Activated naive CD4-positive, alpha-beta T cell treated with anti-CD3 and anti-CD28 coated beads, Interleukin-2, amount 50 U/mL, for 24 hours (primary cell): ENCODE data around the gene DPH3.

Experiments used
- H3K27ac Mint-ChIP-seq: one replicate; pipeline ENCODE4 v1.8.0; 2021; ENCODE audit warnings: mild to moderate bottlenecking, mixed read lengths
- H3K27me3 Mint-ChIP-seq: one replicate; pipeline ENCODE4 v1.8.0; 2021; ENCODE audit warnings: mixed read lengths
- H3K36me3 Mint-ChIP-seq: one replicate; pipeline ENCODE4 v1.8.0; 2021; ENCODE audit warnings: mixed read lengths
- H3K4me1 Mint-ChIP-seq: one replicate; pipeline ENCODE4 v1.8.0; 2021; ENCODE audit warnings: mixed read lengths
- H3K4me3 Mint-ChIP-seq: one replicate; pipeline ENCODE4 v1.8.0; 2021; ENCODE audit warnings: mild to moderate bottlenecking, mixed read lengths
- H3K9me3 Mint-ChIP-seq: one replicate; pipeline ENCODE4 v1.8.0; 2021; ENCODE audit warnings: mixed read lengths

The DPH3 gene

DNA sequence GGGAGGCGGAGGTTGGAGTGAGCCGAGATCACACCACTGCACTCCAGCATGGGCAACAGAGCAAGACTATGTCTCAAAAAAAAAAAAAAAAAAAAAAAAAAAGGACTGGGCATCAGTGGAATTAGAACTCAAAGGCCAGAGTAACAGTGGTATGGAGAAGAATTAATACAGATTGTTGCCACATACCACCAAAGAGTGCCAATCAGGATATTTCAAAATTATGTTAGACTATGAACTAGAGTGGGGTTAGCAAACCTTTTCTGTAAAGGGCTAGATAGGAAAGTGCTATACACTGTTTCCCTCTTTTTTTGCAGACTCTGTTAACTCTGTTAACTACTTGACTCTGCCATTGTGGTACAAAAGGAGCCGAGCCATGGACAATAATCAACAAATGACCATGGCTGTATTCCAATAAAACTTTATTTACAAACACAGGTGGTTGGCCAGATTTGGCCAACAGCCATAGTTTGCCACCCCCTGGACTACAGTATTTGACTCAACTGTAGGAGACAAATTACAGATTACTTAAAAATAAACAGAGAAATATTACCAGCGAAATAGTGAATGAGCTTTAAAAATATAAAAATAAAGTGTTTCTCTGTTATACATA is 28.6 kb downstream of the DPH3 start:
- Mint-ChIP-seq H3K4me1 (no peaks in the 10 kb centered on the region), H3K9me3 (no peaks in the 10 kb centered on the region), H3K27me3 (peaks cover 3% of the 10 kb centered on the region), H3K27ac (no peak overlapping the region), H3K4me3 (no peak overlapping the region), H3K36me3 (no peaks in the 10 kb centered on the region)

GRCh38 chr3:16234281-16234680 is 30.5 kb downstream of the DPH3 start:
- H3K27ac Mint-ChIP-seq: no peak overlapping the region
- no peak overlapping the region for H3K4me3 Mint-ChIP-seq
- H3K36me3 Mint-ChIP-seq: no peaks in the 10 kb centered on the region
- H3K27me3 Mint-ChIP-seq: peaks cover 6% of the 10 kb centered on the region
- H3K4me1 Mint-ChIP-seq: no peaks in the 10 kb centered on the region
- H3K9me3 Mint-ChIP-seq: no peaks in the 10 kb centered on the region

- no peaks in the 10 kb centered on the region for H3K9me3 Mint-ChIP-seq
- no peaks in the 10 kb centered on the region for H3K4me1 Mint-ChIP-seq
- no peaks in the 10 kb centered on the region for H3K36me3 Mint-ChIP-seq
- no peak overlapping the region for H3K4me3 Mint-ChIP-seq
- H3K27me3 Mint-ChIP-seq: peaks cover 6% of the 10 kb centered on the region
- no peak overlapping the region for H3K27ac Mint-ChIP-seq
Measured at GRCh38 chr3:16233806-16234205, 30.9 kb downstream of the DPH3 start.

DNA sequence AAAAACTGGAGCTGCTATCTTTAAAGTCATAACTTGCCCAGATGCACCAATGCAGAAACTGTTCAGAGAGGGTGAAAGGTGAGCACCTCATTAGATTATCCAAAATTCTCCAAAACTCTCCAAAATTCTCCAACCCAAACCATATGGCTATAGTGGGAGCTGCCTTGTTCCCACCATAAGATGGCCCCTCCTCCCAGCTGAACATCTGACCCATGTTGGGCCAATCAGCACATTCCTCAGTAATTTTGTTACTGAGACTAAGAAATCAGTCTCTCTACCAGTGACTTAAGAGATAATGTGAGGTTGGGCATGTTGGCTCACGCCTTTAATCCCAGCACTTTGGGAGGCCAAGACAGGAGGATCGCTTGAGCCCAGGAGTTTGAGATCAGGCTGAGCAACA is 32.8 kb downstream of the DPH3 start:
- Mint-ChIP-seq H3K4me3 (no peak overlapping the region), H3K27me3 (peaks cover 6% of the 10 kb centered on the region), H3K4me1 (no peaks in the 10 kb centered on the region), H3K36me3 (no peaks in the 10 kb centered on the region), H3K27ac (no peak overlapping the region), H3K9me3 (no peaks in the 10 kb centered on the region)

DNA sequence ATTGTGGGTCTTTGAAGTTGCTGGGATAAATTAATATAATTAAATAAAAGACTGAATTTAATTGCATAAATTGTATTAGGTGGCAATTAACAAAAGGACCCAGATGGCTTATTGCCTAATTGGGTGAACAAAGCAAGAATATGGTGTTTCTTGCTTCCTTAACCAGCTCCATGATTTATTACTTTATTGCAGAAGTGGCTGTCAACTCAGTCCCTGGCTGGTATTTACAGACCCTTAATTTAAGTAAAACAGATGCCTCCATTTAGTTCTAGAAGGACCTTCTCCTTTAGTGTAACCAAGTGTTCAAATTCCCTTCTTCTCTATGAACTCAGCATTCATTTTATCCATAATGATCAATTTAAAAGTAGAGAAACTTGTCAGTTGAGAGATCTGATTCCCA is 35.1 kb downstream of the DPH3 start:
- Mint-ChIP-seq H3K4me3 (no peak overlapping the region), H3K9me3 (no peaks in the 10 kb centered on the region), H3K36me3 (no peaks in the 10 kb centered on the region), H3K27ac (no peak overlapping the region), H3K4me1 (no peaks in the 10 kb centered on the region), H3K27me3 (peaks cover 6% of the 10 kb centered on the region)

DNA sequence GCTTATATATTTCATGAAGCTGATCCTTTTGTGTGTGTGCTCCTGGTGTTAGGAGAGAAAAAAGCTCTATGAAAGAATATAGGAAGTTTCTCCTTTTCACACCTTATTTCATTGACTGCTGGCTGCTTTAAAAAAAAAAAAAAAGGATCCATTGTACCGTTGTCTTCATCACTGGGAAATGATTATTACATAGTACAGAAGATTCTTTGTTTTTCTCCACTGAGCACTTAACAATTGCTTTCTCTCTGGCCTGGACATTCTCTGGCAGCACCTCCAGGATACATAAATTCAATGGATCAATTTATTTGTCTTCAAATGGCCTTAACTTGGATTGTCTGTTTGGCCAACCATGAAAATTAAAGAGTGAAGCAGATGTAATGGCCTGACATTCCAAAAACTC is 37.2 kb downstream of the DPH3 start:
- Mint-ChIP-seq H3K27me3 (peaks cover 3% of the 10 kb centered on the region), H3K36me3 (no peaks in the 10 kb centered on the region), H3K9me3 (no peaks in the 10 kb centered on the region), H3K27ac (no peak overlapping the region), H3K4me1 (no peaks in the 10 kb centered on the region), H3K4me3 (no peak overlapping the region)

GRCh38 chr3:16224325-16224724 is 40.4 kb downstream of the DPH3 start:
- Mint-ChIP-seq H3K4me1 (no peaks in the 10 kb centered on the region), H3K36me3 (no peaks in the 10 kb centered on the region), H3K27ac (no peak overlapping the region), H3K4me3 (no peak overlapping the region), H3K9me3 (no peaks in the 10 kb centered on the region), H3K27me3 (no peaks in the 10 kb centered on the region)

DNA sequence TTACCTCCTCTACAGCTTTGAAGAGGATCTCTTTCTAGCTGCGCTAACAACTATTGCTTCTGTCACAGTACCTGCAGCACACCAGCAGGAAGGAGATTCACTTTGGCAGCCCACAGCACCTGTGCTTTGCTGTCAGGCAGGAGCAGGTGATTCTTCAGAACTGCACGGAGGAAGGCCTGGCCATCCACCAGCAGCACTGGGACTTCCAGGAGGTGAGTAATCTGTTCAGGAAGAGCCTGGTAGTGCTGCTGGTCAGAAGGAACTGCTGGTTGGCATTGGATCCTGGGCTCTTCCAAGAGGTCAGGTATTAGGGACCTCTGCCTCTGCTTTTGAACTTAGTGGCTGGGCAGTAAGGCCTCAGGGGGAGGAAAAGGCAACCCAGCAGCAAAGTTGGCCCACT is 42.2 kb downstream of the DPH3 start:
- H3K4me3 Mint-ChIP-seq: no peak overlapping the region
- H3K36me3 Mint-ChIP-seq: no peaks in the 10 kb centered on the region
- H3K4me1 Mint-ChIP-seq: no peaks in the 10 kb centered on the region
- H3K27ac Mint-ChIP-seq: no peak overlapping the region
- H3K9me3 Mint-ChIP-seq: no peaks in the 10 kb centered on the region
- H3K27me3 Mint-ChIP-seq: no peaks in the 10 kb centered on the region

DNA sequence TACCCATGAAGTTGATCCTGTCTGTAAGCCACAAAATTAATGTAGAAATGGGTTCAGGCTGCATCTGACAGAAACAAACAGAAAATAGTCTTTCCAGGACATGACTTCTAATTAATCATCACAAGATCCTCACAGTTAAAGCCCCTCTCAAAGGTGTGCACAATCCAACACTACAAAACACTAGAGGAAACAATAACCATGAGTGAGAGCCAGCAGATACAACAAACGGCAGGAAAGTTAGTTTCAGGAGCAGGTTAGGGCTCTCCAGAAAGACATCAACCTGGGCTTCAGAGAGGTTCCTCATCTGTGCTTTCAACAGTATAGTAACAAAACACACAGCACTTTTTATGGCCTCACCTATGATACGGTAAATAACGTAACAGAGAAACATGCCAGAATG is 42.8 kb downstream of the DPH3 start:
- Mint-ChIP-seq H3K27ac (no peak overlapping the region), H3K4me3 (no peak overlapping the region), H3K27me3 (no peaks in the 10 kb centered on the region), H3K36me3 (no peaks in the 10 kb centered on the region), H3K9me3 (no peaks in the 10 kb centered on the region), H3K4me1 (no peaks in the 10 kb centered on the region)

DNA sequence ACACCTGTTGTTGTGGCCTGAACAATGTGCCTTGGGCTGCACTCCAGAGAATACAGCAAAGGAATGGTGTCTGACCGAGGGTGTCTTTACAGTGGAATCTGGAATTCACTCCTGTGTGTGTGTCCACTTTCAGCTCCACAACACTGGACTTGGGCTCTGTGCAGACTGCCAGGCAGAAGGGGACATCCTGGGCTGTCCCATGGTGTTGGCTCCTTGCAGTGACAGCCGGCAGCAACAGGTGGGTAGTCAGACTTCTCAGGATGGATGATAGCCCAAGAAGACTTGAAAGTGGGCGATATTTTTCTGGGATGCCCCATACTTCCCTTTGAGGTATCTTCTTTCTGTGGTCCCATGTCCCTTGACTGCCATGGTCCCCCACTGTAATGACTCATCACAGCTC is 45.0 kb downstream of the DPH3 start:
- Mint-ChIP-seq H3K4me3 (no peak overlapping the region), H3K27me3 (no peaks in the 10 kb centered on the region), H3K27ac (no peak overlapping the region), H3K9me3 (no peaks in the 10 kb centered on the region), H3K4me1 (no peaks in the 10 kb centered on the region), H3K36me3 (no peaks in the 10 kb centered on the region)

DNA sequence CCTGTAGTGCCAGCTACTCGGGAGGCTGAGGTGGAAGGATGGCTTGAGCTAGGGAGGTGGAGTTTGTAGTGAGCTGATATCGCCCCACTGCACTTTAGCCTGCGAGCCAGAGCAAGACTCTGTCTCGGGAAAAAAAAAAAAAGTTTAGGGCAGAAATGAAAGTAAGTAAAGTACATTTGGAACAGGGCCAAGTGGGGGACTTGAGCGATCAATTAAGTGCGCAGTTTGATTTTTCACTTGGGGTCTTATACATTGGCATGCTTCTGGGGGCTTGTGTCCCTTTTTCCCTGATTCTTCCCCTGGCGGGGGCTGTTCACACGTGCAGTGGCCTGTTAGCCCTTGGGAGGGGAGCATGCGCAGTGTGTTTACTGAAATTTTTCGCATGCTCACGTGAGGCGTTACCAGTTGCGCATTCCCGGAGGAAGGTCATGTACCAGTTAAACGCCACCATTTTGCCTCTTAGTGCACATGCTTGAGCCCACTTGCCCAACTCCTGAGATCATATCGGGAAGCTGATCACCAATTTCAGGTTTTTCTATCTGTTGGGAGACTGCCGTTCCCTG is 48.3 kb downstream of the DPH3 start:
- Mint-ChIP-seq H3K36me3 (no peaks in the 10 kb centered on the region), H3K27ac (no peak overlapping the region), H3K4me1 (no peaks in the 10 kb centered on the region), H3K4me3 (no peak overlapping the region), H3K9me3 (no peaks in the 10 kb centered on the region), H3K27me3 (no peaks in the 10 kb centered on the region)

DNA sequence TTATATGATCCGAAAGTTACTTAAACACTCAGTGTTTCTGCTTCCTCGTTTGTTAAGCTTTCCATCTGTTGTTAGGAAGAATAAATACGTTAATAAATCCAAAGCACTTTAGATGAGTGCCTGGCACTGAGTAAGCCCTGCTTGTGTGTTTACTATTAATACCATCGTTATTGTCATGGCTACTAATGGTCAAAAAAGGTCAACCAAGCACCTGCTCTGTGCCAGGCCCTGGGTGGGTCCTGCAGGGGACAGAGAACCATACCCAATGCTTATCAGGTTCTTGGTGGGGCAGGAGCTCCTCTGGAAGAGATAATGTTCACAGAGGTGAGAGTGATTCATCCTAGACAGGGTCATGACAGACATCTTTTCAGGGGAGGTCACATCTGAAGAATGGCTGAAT is 50.4 kb downstream of the DPH3 start:
- no peaks in the 10 kb centered on the region for H3K4me1 Mint-ChIP-seq
- no peaks in the 10 kb centered on the region for H3K27me3 Mint-ChIP-seq
- H3K36me3 Mint-ChIP-seq: no peaks in the 10 kb centered on the region
- no peak overlapping the region for H3K27ac Mint-ChIP-seq
- H3K9me3 Mint-ChIP-seq: no peaks in the 10 kb centered on the region
- H3K4me3 Mint-ChIP-seq: no peak overlapping the region

GRCh38 chr3:16211176-16211904 is 53.4 kb downstream of the DPH3 start:
- H3K27ac Mint-ChIP-seq: no peak overlapping the region
- no peaks in the 10 kb centered on the region for H3K36me3 Mint-ChIP-seq
- no peaks in the 10 kb centered on the region for H3K9me3 Mint-ChIP-seq
- H3K4me1 Mint-ChIP-seq: no peaks in the 10 kb centered on the region
- no peaks in the 10 kb centered on the region for H3K27me3 Mint-ChIP-seq
- no peak overlapping the region for H3K4me3 Mint-ChIP-seq
